CD4-positive, alpha-beta T cell (primary cell): ENCODE results near the gene ZNF266. TPM values are rescaled to one million over a fixed set of nuclear protein-coding genes. Genes with fewer than 3 reads are reported as not detected.

Source experiments
- ATAC-seq: fragments of 200-7000 bp; cut with Tn5 transposase; one replicate; pipeline ENCODE4 v1.10.0; 2022; ENCODE audit warnings: mild to moderate bottlenecking; ENCODE audit not compliant: poor library complexity
- CTCF ChIA-PET: fragments of 350-600 bp; sonication (Branson Sonifier 250); formaldehyde crosslinking; loops from one replicate; lab custom pipeline; 2021; ENCODE audit warnings: antibody characterized with exemption, inconsistent platforms; lab: Charles Lee
- POLR2A ChIA-PET: fragments of 350-600 bp; sonication (Branson Sonifier 250); formaldehyde crosslinking; loops from one replicate; lab custom pipeline; 2021; ENCODE audit warnings: antibody characterized with exemption, inconsistent platforms; lab: Charles Lee
- DNase-seq, 14 experiments: peaks; one replicate each; pipeline ENCODE4 v3.0.0-alpha.2; 2013 to 2020; ENCODE audit warnings: mixed read lengths in 2 of 14
- H3K27ac ChIP-seq, 2 donors: one replicate each; pipeline versions ENCODE4 v1.5.1 to v1.7.0; 2013; ENCODE audit warnings: low read length in 2 of 2, low read depth in 1 of 2, mild to moderate bottlenecking in 1 of 2
- H3K27me3 ChIP-seq, 2 experiments: 1 replicate in 1 of 2; 2 replicates in 1 of 2; pipeline versions ENCODE4 v1.6.1 to v1.7.0; 2013; ENCODE audit warnings: low read length in 2 of 2, control low read depth in 1 of 2, mild to moderate bottlenecking in 1 of 2, moderate library complexity in 1 of 2; ENCODE audit not compliant: insufficient read depth in 2 of 2, control insufficient read depth in 1 of 2
- H3K36me3 ChIP-seq: one replicate; pipeline ENCODE4 v1.6.1; 2013; ENCODE audit warnings: low read length, control low read depth; ENCODE audit not compliant: insufficient read depth
- H3K4me1 ChIP-seq: one replicate; pipeline ENCODE4 v1.6.1; 2013; ENCODE audit warnings: low read length, control low read depth; ENCODE audit not compliant: insufficient read depth
- H3K4me3 ChIP-seq: one replicate; pipeline ENCODE4 v1.5.1; 2013; ENCODE audit warnings: mild to moderate bottlenecking, low read length, moderate library complexity
- H3K9me3 ChIP-seq, 2 experiments: 1 replicate in 1 of 2; 2 replicates in 1 of 2; pipeline versions ENCODE4 v1.6.1 to v1.7.0; 2013; ENCODE audit warnings: low read length in 2 of 2, mild to moderate bottlenecking in 2 of 2, control low read depth in 1 of 2, moderate library complexity in 1 of 2; ENCODE audit not compliant: control insufficient read depth in 1 of 2, insufficient read depth in 1 of 2
- H3K27ac Mint-ChIP-seq: one replicate; pipeline ENCODE4 v1.8.0; 2020; ENCODE audit warnings: mixed read lengths
- H3K27me3 Mint-ChIP-seq: one replicate; pipeline ENCODE4 v1.8.0; 2021; ENCODE audit warnings: mixed read lengths
- H3K36me3 Mint-ChIP-seq: one replicate; pipeline ENCODE4 v1.8.0; 2021; ENCODE audit warnings: low read depth, mixed read lengths
- H3K4me1 Mint-ChIP-seq: one replicate; pipeline ENCODE4 v1.8.0; 2021; ENCODE audit warnings: low read depth, mixed read lengths
- H3K4me3 Mint-ChIP-seq: one replicate; pipeline ENCODE4 v1.8.0; 2020; ENCODE audit warnings: mild to moderate bottlenecking, mixed read lengths
- H3K9me3 Mint-ChIP-seq: one replicate; pipeline ENCODE4 v1.8.0; 2020; ENCODE audit warnings: mixed read lengths
- CTCF ChIP-seq: fragments of 200-600 bp; IDR thresholded peaks from one replicate; pipeline ENCODE4 v1.8.0; 2022; ENCODE audit warnings: antibody characterized with exemption, mild to moderate bottlenecking
- intact Hi-C, 2 experiments: fragments of 100-400 bp; cut with DNase I in 1 of 2; cut with micrococcal nuclease in 1 of 2; formaldehyde crosslinking; loops; one replicate each; pipeline versions ENCODE4 v1.15.1 to v1.9.0; 2023 to 2025; cut with DNase I, micrococcal nuclease
- total RNA-seq, 174 experiments: library from RNA in 2 of 174; stranded (reverse) in 2 of 174; gene quantifications; one replicate each; pipeline ENCODE4 v1.2.3 and lab custom pipeline; 2021 to 2026

Gene ZNF266
- total RNA-seq, 2 experiments from 2014 or later: 45.5 to 46.2 TPM

GRCh38 chr19:9381361-9381785, 54.0 kb downstream of the ZNF266 start:
- no peak for TF ChIP-seq CTCF
- peaks cover 26% of the 10 kb centered on the region for H3K9me3 Mint-ChIP-seq
- ChIA-PET POLR2A (no interaction called here), CTCF (no interaction called here)
- Histone ChIP-seq H3K4me3 (no peak overlapping the region), H3K9me3 (peaks cover 40 to 94% of the 10 kb centered on the region in 2 experiments), H3K27ac (no peak overlapping the region), H3K4me1 (no peaks in the 10 kb centered on the region), H3K36me3 (peaks cover 29% of the 10 kb centered on the region), H3K27me3 (no peaks in the 10 kb centered on the region)
- intact Hi-C loops: loop anchor here in 1 of 2 experiments (5.0 kb wide), 1 partner anchor 34 kb away; no protein-coding TSS in a partner anchor
- DNase-seq: no peak
- H3K4me3 Mint-ChIP-seq: no peak overlapping the region
- peaks cover 98% of the 10 kb centered on the region for H3K36me3 Mint-ChIP-seq
- H3K27ac Mint-ChIP-seq: no peak overlapping the region
- H3K27me3 Mint-ChIP-seq: no peaks in the 10 kb centered on the region
- H3K4me1 Mint-ChIP-seq: no peaks in the 10 kb centered on the region
- no peak for ATAC-seq

- no peak for TF ChIP-seq CTCF
Measured at GRCh38 chr19:9370738-9371619, 64.4 kb downstream of the ZNF266 start.

GRCh38 chr19:9362905-9363304, 72.5 kb downstream of the ZNF266 start, which contains the start of gene ZNF177:
Gene ZNF177 (plus strand): TSS chr19:9363013. CDS start chr19:9378312, 15,299 bp downstream.
- Histone ChIP-seq H3K4me3 (no peak within 1 kb of the TSS), H3K27ac (no peak within 1 kb of the TSS), H3K4me1 (peaks cover 6% of the 10 kb centered on the region), H3K9me3 (peaks cover 52 to 87% of the 10 kb centered on the region in 2 experiments), H3K36me3 (no peaks in the 10 kb centered on the region), H3K27me3 (peaks cover 0 to 9% of the 10 kb centered on the region in 2 experiments)
- no peak within 1 kb of the TSS for H3K27ac Mint-ChIP-seq
- no peak for ATAC-seq
- CTCF ChIA-PET: no interaction called here
- no peak for DNase-seq
- intact Hi-C loops: no loop called here
- no peak for TF ChIP-seq CTCF
- POLR2A ChIA-PET: interaction anchor here (0.6 kb wide), 1 partner anchor 399 kb away, joined by 4 read pairs; no protein-coding TSS in a partner anchor
- peaks cover 80% of the 10 kb centered on the region for H3K36me3 Mint-ChIP-seq
- no peaks in the 10 kb centered on the region for H3K4me1 Mint-ChIP-seq
- no peak within 1 kb of the TSS for H3K4me3 Mint-ChIP-seq
- H3K9me3 Mint-ChIP-seq: peaks cover 28% of the 10 kb centered on the region
- peaks cover 8% of the 10 kb centered on the region for H3K27me3 Mint-ChIP-seq

More at GRCh38 chr19:9370738-9371619, 64.4 kb downstream of the ZNF266 start:
- Mint-ChIP-seq H3K4me3 (no peak overlapping the region), H3K4me1 (no peaks in the 10 kb centered on the region), H3K9me3 (peaks cover 26% of the 10 kb centered on the region), H3K36me3 (peaks cover 92% of the 10 kb centered on the region), H3K27ac (no peak overlapping the region), H3K27me3 (no peaks in the 10 kb centered on the region)
- no peaks in the 10 kb centered on the region for H3K4me1 ChIP-seq
- intact Hi-C loops: no loop called here
- no peaks in the 10 kb centered on the region for H3K36me3 ChIP-seq
- DNase-seq (no peak), ATAC-seq (no peak)
- ChIA-PET POLR2A (no interaction called here), CTCF (no interaction called here)
- H3K27me3 ChIP-seq: no peaks in the 10 kb centered on the region
- no peak overlapping the region for H3K27ac ChIP-seq
- H3K9me3 ChIP-seq: peaks cover 22 to 87% of the 10 kb centered on the region in 2 experiments
- H3K4me3 ChIP-seq: no peak overlapping the region

Other genes starting within 250 kb of the ZNF266 start
- not detected for gene OR7D4, start 216.0 kb downstream of the ZNF266 start, total RNA-seq
- gene OR7E24, start 184.6 kb downstream of the ZNF266 start, total RNA-seq: not detected
- 10 to 100 TPM; 13.4 to 14.2 TPM for gene ZNF699, start 125.7 kb downstream of the ZNF266 start, total RNA-seq
- 1 to 10 TPM; 4.7 to 6.5 TPM for gene ZNF559, start 111.4 kb downstream of the ZNF266 start, total RNA-seq
- 1 to 10 TPM in 1 of 2 experiments, not detected in 1; 1.6 TPM for gene ZNF177, start 72.6 kb downstream of the ZNF266 start, total RNA-seq
- not detected for gene ZNF560, start 63.0 kb upstream of the ZNF266 start, total RNA-seq
- 10 to 100 TPM; 14.9 to 15.3 TPM for gene ZNF426, start 103.1 kb upstream of the ZNF266 start, total RNA-seq
- 10 to 100 TPM; 42.0 to 42.1 TPM for gene ZNF121, start 148.9 kb upstream of the ZNF266 start, total RNA-seq
- gene ZNF561, start 185.7 kb upstream of the ZNF266 start, total RNA-seq: 10 to 100 TPM; 45.1 to 46.2 TPM
- gene ZNF562, start 239.5 kb upstream of the ZNF266 start, total RNA-seq: 10 to 100 TPM; 12.8 to 13.3 TPM